Pancreas (tissue), 10 donors: Measurements from ENCODE around the gene ZFAND2B. TPM values are rescaled to one million over a fixed set of nuclear protein-coding genes. Genes with fewer than 3 reads are reported as not detected.
"Not testable (repeated sequence)": the region's sequence is repeated elsewhere in the genome, so short reads cannot be mapped to it uniquely, and the experiment has no call there.

ENCODE experiments used
- ATAC-seq, 4 donors: fragments of 200-7000 bp; cut with Tn5 transposase; one replicate each; pipeline versions ENCODE4 v1.8.0 to v1.9.1; 2020; ENCODE audit warnings: mild to moderate bottlenecking in 4 of 4, moderate library complexity in 4 of 4
- DNase-seq, 6 donors: peaks; one replicate each; pipeline ENCODE4 v3.0.0-alpha.2; 2020
- FAIRE-seq: peaks from 2 replicates; lab custom pipeline; 2012; peaks lifted over from hg19 to GRCh38; lab: Jason Lieb, UNC
- H3K27ac ChIP-seq, 4 donors: fragments of 200-600 bp; sonication (generic); 1 replicate in 3 of 4; 2 replicates in 1 of 4; pipeline versions ENCODE4 v1.5.0 to v1.8.0; 2020
- H3K27me3 ChIP-seq, 4 donors: fragments of 200-600 bp; one replicate each; pipeline ENCODE4 v1.8.0; 2021
- H3K36me3 ChIP-seq, 3 donors: fragments of 200-600 bp; sonication (generic) in 1 of 3; one replicate each; pipeline versions ENCODE4 v1.5.0 to v1.8.0; 2020 to 2021
- H3K4me1 ChIP-seq, 3 donors: fragments of 200-600 bp; one replicate each; pipeline ENCODE4 v1.8.0; 2021
- H3K4me3 ChIP-seq, 4 donors: fragments of 200-600 bp; sonication (generic) in 2 of 4; one replicate each; pipeline versions ENCODE4 v1.5.0 to v1.8.0; 2020 to 2021
- H3K9me3 ChIP-seq, 4 donors: fragments of 200-600 bp; one replicate each; pipeline ENCODE4 v1.8.0; 2021
- CTCF ChIP-seq, 4 donors: fragments of 200-600 bp; sonication (generic) in 3 of 4; IDR thresholded peaks; one replicate each; pipeline versions ENCODE4 v1.5.0 to v1.8.0; 2021; ENCODE audit warnings: antibody characterized with exemption in 4 of 4
- WGBS, 2 donors: extraction: QIAGEN DNeasy Blood & Tissue Kit; methylation state at CpG; one replicate each; pipeline ENCODE4 v1.1.7; 2013; 5-methylcytosine and 5-hydroxymethylcytosine counted together
- intact Hi-C, 3 donors: fragments of 100-400 bp; cut with DNase I; formaldehyde crosslinking; loops; one replicate each; pipeline versions ENCODE4 v1.11.1 to v1.14.2; 2022
- polyA plus RNA-seq, 2 donors: library from polyadenylated mRNA; stranded (reverse); fragments of 200-250 nt; gene quantifications; one replicate each; pipeline ENCODE4 v1.2.3, GENCODE V29; 2013
- total RNA-seq, 6 donors: library from RNA; stranded (reverse); fragmentation: NEBNext Ultra II Directional in 4 of 6; extraction: Animal tissue kit (Norgen Biotek cat#: 25700) in 4 of 6; gene quantifications; one replicate each; pipeline versions ENCODE4 v1.2.1 to v1.2.4, GENCODE V29; 2021 to 2023
- donor health status: healthy with polysubstance abuse.
- donor health status: DM: no; HTN: no; CAD: no; lungs with moderate emphysema.
- donor health status: DM: no; HTN: no; CAD: no.
- donor health status: control.
- donor health status: control.
- donor health status: Bipolar disorder and iron deficiency.
- donor health status: DM: yes; HTN: yes; CAD: no.
- donor health status: DM: no; HTN: no; CAD: no.
- donor health status: DM: no; HTN: no; CAD: no.
- donor health status: DM: yes; HTN: yes; CAD: no.

The ZFAND2B gene
- total and polyA plus RNA-seq, 8 donors: 18.9 to 66.9 (median 27.1) TPM

- no peak for TF ChIP-seq CTCF (IDR thresholded peaks at IDR 0.05)
- no peak for FAIRE-seq
- no peak overlapping the region for H3K4me3 ChIP-seq
- WGBS, 2 donors: 81 to 87% methylated on average over 12 of the region's 12 CpGs
- H3K36me3 ChIP-seq: no peaks in the 10 kb centered on the region
- H3K27me3 ChIP-seq: no peaks in the 10 kb centered on the region
- no peak overlapping the region for H3K27ac ChIP-seq
- DNase-seq: peak in 1 of 6 donors; percentile 5
- no peaks in the 10 kb centered on the region for H3K4me1 ChIP-seq
- intact Hi-C loops: no loop called here
- H3K9me3 ChIP-seq: no peaks in the 10 kb centered on the region
- ATAC-seq: no peak
Observed at GRCh38 chr2:219199470-219200211, 6.9 kb upstream of the ZFAND2B start.

- FAIRE-seq, H3K4me3 ChIP-seq, intact Hi-C loops, H3K36me3 ChIP-seq, H3K9me3 ChIP-seq, ATAC-seq, H3K4me1 ChIP-seq, H3K27me3 ChIP-seq, H3K27ac ChIP-seq: not testable (repeated sequence)
- WGBS, 2 donors: 70 to 73% methylated on average over 25 of the region's 26 CpGs
- peak in 1 of 6 donors; percentile 12 for DNase-seq
Observed at GRCh38 chr2:219200502-219201326, 5.9 kb upstream of the ZFAND2B start.

GRCh38 chr2:219201331-219201730 lies 5.3 kb upstream of the ZFAND2B start:
- intact Hi-C loops, H3K27me3 ChIP-seq, H3K36me3 ChIP-seq, H3K4me3 ChIP-seq, H3K27ac ChIP-seq, ATAC-seq, H3K9me3 ChIP-seq, H3K4me1 ChIP-seq, FAIRE-seq: not testable (repeated sequence)
- peak in 1 of 6 donors; percentile 8 for DNase-seq
- WGBS, 2 donors: 80 to 83% methylated on average over 16 to 19 of the region's 21 CpGs

- Histone ChIP-seq H3K4me3 (no peak overlapping the region), H3K4me1 (peaks cover 0 to 11% (median 5%) of the 10 kb centered on the region in 3 donors), H3K27me3 (no peaks in the 10 kb centered on the region), H3K9me3 (no peaks in the 10 kb centered on the region), H3K36me3 (no peaks in the 10 kb centered on the region), H3K27ac (no peak overlapping the region)
- ATAC-seq: no peak
- no peak for FAIRE-seq
- intact Hi-C loops: no loop called here
- peak in 1 of 6 donors; percentile 10 for DNase-seq
- no peak for TF ChIP-seq CTCF (IDR thresholded peaks at IDR 0.05)
- WGBS, 2 donors: 92 to 94% methylated on average over 7 of the region's 7 CpGs
Observed at GRCh38 chr2:219204425-219205164, 2.0 kb upstream of the ZFAND2B start.

GRCh38 chr2:219205165-219205538 lies 1.4 kb upstream of the ZFAND2B start:
- TF ChIP-seq CTCF (IDR thresholded peaks at IDR 0.05): no peak
- H3K4me1 ChIP-seq: peaks cover 0 to 11% (median 5%) of the 10 kb centered on the region in 3 donors
- no peaks in the 10 kb centered on the region for H3K9me3 ChIP-seq
- FAIRE-seq (no peak), DNase-seq (peak in 1 of 6 donors; percentile 8), ATAC-seq (no peak)
- no peak overlapping the region for H3K27ac ChIP-seq
- no peaks in the 10 kb centered on the region for H3K27me3 ChIP-seq
- intact Hi-C loops: no loop called here
- 80 to 85% methylated on average over 5 of the region's 5 CpGs for WGBS, 2 donors
- no peak overlapping the region for H3K4me3 ChIP-seq
- H3K36me3 ChIP-seq: no peaks in the 10 kb centered on the region
